Muscle layer of colon (tissue), 2 donors: Measurements from ENCODE around the gene OR1I1.

ENCODE experiments used
- H3K27ac ChIP-seq: one replicate; pipeline ENCODE4 v1.7.0; 2013; ENCODE audit warnings: low read depth, mild to moderate bottlenecking, low read length, moderate library complexity
- H3K27me3 ChIP-seq, 2 donors: one replicate each; pipeline ENCODE4 v1.7.0; 2013; ENCODE audit warnings: low read length in 2 of 2, mild to moderate bottlenecking in 2 of 2; ENCODE audit not compliant: insufficient read depth in 2 of 2, control insufficient read depth in 1 of 2
- H3K36me3 ChIP-seq: one replicate; pipeline ENCODE4 v1.7.0; 2013; ENCODE audit warnings: mild to moderate bottlenecking, low read length; ENCODE audit not compliant: insufficient read depth
- H3K4me1 ChIP-seq: one replicate; pipeline ENCODE4 v1.7.0; 2013; ENCODE audit warnings: mild to moderate bottlenecking, low read length; ENCODE audit not compliant: insufficient read depth
- H3K4me3 ChIP-seq, 2 donors: one replicate each; pipeline ENCODE4 v1.7.0; 2013; ENCODE audit warnings: low read length in 2 of 2, low read depth in 1 of 2, mild to moderate bottlenecking in 1 of 2, moderate library complexity in 1 of 2
- H3K9ac ChIP-seq: one replicate; pipeline ENCODE4 v1.7.0; 2013; ENCODE audit warnings: low read length
- H3K9me3 ChIP-seq: one replicate; pipeline ENCODE4 v1.7.0; 2013; ENCODE audit warnings: mild to moderate bottlenecking, low read length
- donor health status: abdominal sarcoma.
- donor health status: Adenocarcinoma of cecum.

The OR1I1 gene

DNA sequence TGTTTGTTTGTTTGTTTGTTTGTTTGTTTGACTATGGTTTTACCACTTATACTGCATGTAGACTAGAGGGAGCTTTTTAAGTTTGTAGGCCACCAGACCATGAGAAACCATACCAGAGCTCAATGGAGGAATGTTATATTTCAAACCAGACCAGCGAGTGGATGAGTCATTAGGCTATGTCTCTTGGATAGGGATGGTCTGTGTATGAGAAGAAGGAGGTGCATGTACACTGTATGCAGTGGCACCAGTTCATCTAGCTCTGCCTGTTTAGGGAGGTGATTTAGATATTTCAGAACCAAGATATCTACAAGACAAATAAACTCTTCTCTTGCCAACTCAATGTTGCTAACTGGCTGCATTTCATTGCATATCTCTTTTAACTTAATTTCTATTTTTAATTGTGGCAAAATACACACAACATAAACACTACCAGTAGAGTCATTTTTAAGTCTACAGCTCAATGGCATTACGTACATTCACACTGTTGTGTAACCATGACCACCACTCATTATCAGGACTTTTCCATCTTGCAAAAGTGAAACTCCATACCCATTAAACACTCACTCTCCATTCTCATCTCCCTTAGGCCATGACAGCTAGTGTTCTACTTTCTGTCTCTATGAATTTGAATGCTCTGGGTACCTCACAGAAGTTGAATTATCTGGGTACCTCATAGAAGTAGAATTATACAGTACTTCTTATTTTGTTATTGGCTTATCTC is 54.4 kb downstream of the OR1I1 start:
- H3K27ac ChIP-seq, result no peak overlapping the region
- no peaks in the 10 kb centered on the region for H3K9me3 ChIP-seq
- H3K36me3 ChIP-seq, result no peaks in the 10 kb centered on the region
- no peak overlapping the region for H3K4me3 ChIP-seq
- no peaks in the 10 kb centered on the region for H3K4me1 ChIP-seq
- no peak overlapping the region for H3K9ac ChIP-seq
- no peaks in the 10 kb centered on the region for H3K27me3 ChIP-seq

DNA sequence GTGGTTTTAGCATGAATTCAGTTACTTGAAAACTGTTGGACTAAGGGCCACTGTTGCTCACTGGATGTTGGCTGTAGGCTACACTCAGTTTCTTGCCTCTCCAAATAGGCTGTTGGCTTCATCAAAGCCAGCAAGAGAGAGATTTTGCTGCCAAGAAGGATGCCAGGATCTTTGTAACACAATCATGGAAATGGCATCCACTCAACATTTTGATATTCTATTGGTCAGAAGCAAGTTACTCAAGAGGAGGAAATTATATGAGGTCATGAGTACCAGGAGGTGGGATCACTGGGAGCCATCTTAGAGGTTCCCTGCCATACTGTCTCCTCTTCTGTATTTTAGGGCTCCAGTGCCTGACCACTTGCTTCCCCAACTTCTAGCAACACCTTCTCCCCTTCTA is 55.8 kb downstream of the OR1I1 start:
- Histone ChIP-seq H3K4me3 (no peak overlapping the region), H3K27ac (no peak overlapping the region), H3K9me3 (no peaks in the 10 kb centered on the region), H3K4me1 (no peaks in the 10 kb centered on the region), H3K9ac (no peak overlapping the region), H3K27me3 (no peaks in the 10 kb centered on the region), H3K36me3 (no peaks in the 10 kb centered on the region)

DNA sequence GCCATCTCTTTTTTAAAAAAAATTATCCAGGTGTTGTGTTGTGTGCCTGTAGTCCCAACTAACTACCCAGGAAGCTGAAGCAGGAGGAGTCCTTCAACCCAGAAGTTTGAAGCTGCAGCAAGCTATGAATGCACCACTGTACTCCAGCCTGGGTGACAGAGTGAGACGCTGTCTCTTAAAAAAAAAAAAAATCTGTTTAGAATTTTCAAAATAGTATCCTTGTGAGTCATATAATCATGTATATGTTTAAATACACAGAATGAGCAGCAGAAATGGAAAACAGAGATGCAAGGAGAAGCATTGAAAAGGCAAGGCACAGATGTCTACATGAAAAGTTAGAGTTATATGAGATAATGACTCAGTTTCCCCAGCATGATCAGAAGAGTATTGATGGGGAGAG is 56.4 kb downstream of the OR1I1 start:
- Histone ChIP-seq H3K27me3 (no peaks in the 10 kb centered on the region), H3K36me3 (no peaks in the 10 kb centered on the region), H3K27ac (no peak overlapping the region), H3K9ac (no peak overlapping the region), H3K4me1 (no peaks in the 10 kb centered on the region), H3K9me3 (no peaks in the 10 kb centered on the region), H3K4me3 (no peak overlapping the region)

DNA sequence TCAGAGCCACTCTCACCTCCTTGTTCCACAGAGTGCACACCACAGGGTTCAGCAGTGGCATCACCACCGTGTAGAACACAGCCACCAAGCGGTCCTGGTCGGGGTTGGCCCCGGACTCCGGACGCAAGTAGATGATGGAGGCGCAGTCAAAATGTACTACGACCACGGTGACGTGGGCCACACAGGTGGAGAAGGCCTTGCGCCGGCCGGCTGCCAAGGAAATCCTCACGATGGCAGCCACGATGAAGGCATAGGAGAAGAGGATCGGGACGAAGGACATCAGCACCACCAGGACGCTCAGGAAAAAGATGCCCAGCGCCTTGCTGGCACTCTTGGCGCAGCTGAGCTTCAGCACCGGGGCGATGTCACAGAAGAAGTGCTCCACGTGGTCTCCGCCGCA is 59.1 kb downstream of the OR1I1 start:
- no peaks in the 10 kb centered on the region for H3K9me3 ChIP-seq
- no peaks in the 10 kb centered on the region for H3K4me1 ChIP-seq
- H3K4me3 ChIP-seq, result no peak overlapping the region
- H3K36me3 ChIP-seq, result no peaks in the 10 kb centered on the region
- H3K27ac ChIP-seq, result no peak overlapping the region
- no peaks in the 10 kb centered on the region for H3K27me3 ChIP-seq
- no peak overlapping the region for H3K9ac ChIP-seq

DNA sequence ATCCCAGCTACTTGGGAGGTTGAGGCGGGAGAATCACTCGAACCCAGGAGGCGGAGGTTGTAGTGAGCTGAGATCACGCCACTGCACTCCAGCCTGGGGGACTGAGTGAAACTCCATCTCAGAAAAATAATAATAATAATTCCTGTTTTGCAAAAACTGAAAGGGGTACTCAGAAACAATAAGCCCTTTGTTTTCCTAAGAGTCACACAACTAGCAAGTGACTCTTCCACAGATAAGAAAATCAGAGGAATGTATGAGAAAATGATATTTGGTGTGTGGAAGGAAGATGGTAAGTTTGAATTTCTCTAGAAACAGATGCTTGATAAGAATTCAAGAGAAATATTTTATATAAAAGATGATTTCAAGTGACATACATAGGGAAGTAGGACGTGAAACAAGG is 60.3 kb downstream of the OR1I1 start:
- Histone ChIP-seq H3K4me1 (no peaks in the 10 kb centered on the region), H3K9ac (no peak overlapping the region), H3K4me3 (no peak overlapping the region), H3K9me3 (no peaks in the 10 kb centered on the region), H3K36me3 (no peaks in the 10 kb centered on the region), H3K27me3 (no peaks in the 10 kb centered on the region), H3K27ac (no peak overlapping the region)
